ENCODE data around the gene CPLANE2.

The CPLANE2 gene

GRCh38 chr1:16204216-16204615 lies 32.8 kb downstream of the CPLANE2 start:
- DNase-seq (ENCODE audit: low read depth), result no peak
- TF ChIP-seq CTCF (conservative IDR thresholded peaks at IDR 0.05; ENCODE audit: low read depth, low read length), result no peak
- H3K4me3 ChIP-seq (ENCODE audit: low read depth, low read length), result no peak overlapping the region

GRCh38 chr1:16203550-16203949 lies 33.4 kb downstream of the CPLANE2 start:
- DNase-seq (ENCODE audit: low read depth), result no peak
- no peak for TF ChIP-seq CTCF (conservative IDR thresholded peaks at IDR 0.05; ENCODE audit: low read depth, low read length)
- H3K4me3 ChIP-seq (ENCODE audit: low read depth, low read length), result no peak overlapping the region

- no peak for TF ChIP-seq CTCF (conservative IDR thresholded peaks at IDR 0.05; ENCODE audit: low read depth, low read length)
- no peak for DNase-seq (ENCODE audit: low read depth)
- no peak overlapping the region for H3K4me3 ChIP-seq (ENCODE audit: low read depth, low read length)
These were observed 34.4 kb downstream of the CPLANE2 start for GRCh38 chr1:16202281-16203210.

- DNase-seq (ENCODE audit: low read depth), result no peak
- no peak for TF ChIP-seq CTCF (conservative IDR thresholded peaks at IDR 0.05; ENCODE audit: low read depth, low read length)
- no peak overlapping the region for H3K4me3 ChIP-seq (ENCODE audit: low read depth, low read length)
These were observed 37.3 kb downstream of the CPLANE2 start for GRCh38 chr1:16199700-16200099.

- TF ChIP-seq CTCF (conservative IDR thresholded peaks at IDR 0.05; ENCODE audit: low read depth, low read length), result no peak
- no peak overlapping the region for H3K4me3 ChIP-seq (ENCODE audit: low read depth, low read length)
- no peak for DNase-seq (ENCODE audit: low read depth)
These were observed 37.9 kb downstream of the CPLANE2 start for GRCh38 chr1:16199157-16199501.

- no peak for DNase-seq (ENCODE audit: low read depth)
- no peak for TF ChIP-seq CTCF (conservative IDR thresholded peaks at IDR 0.05; ENCODE audit: low read depth, low read length)
These were observed 38.4 kb downstream of the CPLANE2 start for GRCh38 chr1:16198444-16199156.

More at GRCh38 chr1:16198444-16199156, 38.4 kb downstream of the CPLANE2 start:
- H3K4me3 ChIP-seq (ENCODE audit: low read depth, low read length), result no peak overlapping the region

Data from choroid plexus epithelial cell (primary cell).